Liver (tissue), 9 donors: ENCODE data around the gene PRDM8. TPM values are rescaled to one million over a fixed set of nuclear protein-coding genes. Genes with fewer than 3 reads are reported as not detected.
A peak's percentile ranks its signal among the peaks of the same experiment; 100 is the strongest.

Experiments used
- DNase-seq: peaks from one replicate; pipeline ENCODE4 v3.0.0-alpha.2; 2017; ENCODE audit warnings: low spot score
- H3K27ac ChIP-seq, 2 donors: one replicate each; pipeline ENCODE4 v1.7.0; 2013; ENCODE audit warnings: inconsistent platforms in 2 of 2, low read length in 2 of 2, control low read depth in 1 of 2, low read depth in 1 of 2, mild to moderate bottlenecking in 1 of 2
- H3K27me3 ChIP-seq, 4 donors: one replicate each; pipeline versions ENCODE4 v1.6.1 to v1.7.0; 2013; ENCODE audit warnings: low read length in 3 of 4, inconsistent platforms in 1 of 4, mild to moderate bottlenecking in 1 of 4, moderate library complexity in 1 of 4; ENCODE audit not compliant: control insufficient read depth in 4 of 4, insufficient read depth in 4 of 4
- H3K36me3 ChIP-seq, 4 donors: one replicate each; pipeline versions ENCODE4 v1.6.1 to v1.7.0; 2013; ENCODE audit warnings: low read length in 3 of 4, mild to moderate bottlenecking in 3 of 4, low read depth in 1 of 4, moderate library complexity in 1 of 4; ENCODE audit not compliant: control insufficient read depth in 4 of 4, insufficient read depth in 3 of 4
- H3K4me1 ChIP-seq, 4 donors: one replicate each; pipeline versions ENCODE4 v1.6.1 to v1.7.0; 2013; ENCODE audit warnings: low read length in 3 of 4, mild to moderate bottlenecking in 3 of 4, moderate library complexity in 1 of 4; ENCODE audit not compliant: control insufficient read depth in 4 of 4, insufficient read depth in 4 of 4
- H3K4me3 ChIP-seq, 3 donors: one replicate each; pipeline versions ENCODE4 v1.6.1 to v1.7.0; 2013; ENCODE audit warnings: low read length in 3 of 3, control low read depth in 1 of 3, low read depth in 1 of 3, mild to moderate bottlenecking in 1 of 3
- H3K9ac ChIP-seq, 2 donors: one replicate each; pipeline ENCODE4 v1.7.0; 2013; ENCODE audit warnings: low read length in 2 of 2, mild to moderate bottlenecking in 2 of 2, moderate library complexity in 2 of 2, control low read depth in 1 of 2, low read depth in 1 of 2
- H3K9me3 ChIP-seq, 4 donors: one replicate each; pipeline versions ENCODE4 v1.6.1 to v1.7.0; 2013; ENCODE audit warnings: low read length in 3 of 4; ENCODE audit not compliant: control insufficient read depth in 4 of 4
- GABPA ChIP-seq, 2 donors: IDR thresholded peaks in 1 of 2; conservative IDR thresholded peaks in 1 of 2; 2 replicates each; pipeline ENCODE4 v1.6.1; 2016; ENCODE audit warnings: antibody characterized with exemption in 2 of 2, mild to moderate bottlenecking in 1 of 2, moderate library complexity in 1 of 2
- HNF4A ChIP-seq, 2 donors: conservative IDR thresholded peaks; 2 replicates each; pipeline ENCODE4 v1.6.1; 2016; ENCODE audit warnings: antibody characterized with exemption in 2 of 2, mild to moderate bottlenecking in 2 of 2
- HNF4G ChIP-seq: IDR thresholded peaks from 2 replicates; pipeline ENCODE4 v1.6.1; 2016; ENCODE audit warnings: antibody characterized with exemption
- JUND ChIP-seq, 2 donors: IDR thresholded peaks; 2 replicates each; pipeline ENCODE4 v1.6.1; 2016; ENCODE audit warnings: antibody characterized with exemption in 2 of 2
- RAD21 ChIP-seq, 2 donors: IDR thresholded peaks; 2 replicates each; pipeline ENCODE4 v1.6.1; 2016; ENCODE audit warnings: antibody characterized with exemption in 2 of 2, mild to moderate bottlenecking in 2 of 2
- YY1 ChIP-seq: IDR thresholded peaks from 2 replicates; pipeline ENCODE4 v1.6.1; 2016; ENCODE audit warnings: antibody characterized with exemption, mild to moderate bottlenecking
- WGBS: extraction: QIAGEN DNeasy Blood & Tissue Kit; methylation state at CpG from one replicate; pipeline ENCODE4 v1.1.7; 2013; 5-methylcytosine and 5-hydroxymethylcytosine counted together
- polyA plus RNA-seq, 2 donors: library from polyadenylated mRNA; stranded (reverse) in 1 of 2; unstranded in 1 of 2; fragments of 200-250 nt in 1 of 2; fragments of >200 nt in 1 of 2; fragmentation: Nextera tagmentation in 1 of 2; extraction: Ambion mirVana in 1 of 2; gene quantifications; one replicate each; pipeline versions ENCODE4 v1.2.1 to v1.2.3, GENCODE V29; 2013 to 2015
- total RNA-seq, 2 donors: library from RNA; depleted of rRNA; stranded (reverse); fragments of >200 nt; gene quantifications; one replicate each; pipeline ENCODE4 v1.2.3, GENCODE V29; 2014
- TF ChIP-seq, protein P1 (sequence below): fragments of 150-350 bp; IDR thresholded peaks from 2 replicates; pipeline ENCODE4 v1.5.1; 2017; ENCODE audit warnings: improper control_type of control experiment, low read depth, low read length; ENCODE audit not compliant: missing input control
- TF ChIP-seq, protein P2 (sequence below): IDR thresholded peaks from 2 replicates; pipeline ENCODE4 v1.6.1; 2016; ENCODE audit warnings: antibody characterized with exemption
- donor health status: healthy.
- donor health status: healthy.
- donor health status: healthy.
- donor health status: healthy.
- donor health status: healthy.

PRDM8 gene
- total and polyA plus RNA-seq, 4 donors = 0.05 to 0.14 (median 0.08) TPM; not detected in 1

DNA sequence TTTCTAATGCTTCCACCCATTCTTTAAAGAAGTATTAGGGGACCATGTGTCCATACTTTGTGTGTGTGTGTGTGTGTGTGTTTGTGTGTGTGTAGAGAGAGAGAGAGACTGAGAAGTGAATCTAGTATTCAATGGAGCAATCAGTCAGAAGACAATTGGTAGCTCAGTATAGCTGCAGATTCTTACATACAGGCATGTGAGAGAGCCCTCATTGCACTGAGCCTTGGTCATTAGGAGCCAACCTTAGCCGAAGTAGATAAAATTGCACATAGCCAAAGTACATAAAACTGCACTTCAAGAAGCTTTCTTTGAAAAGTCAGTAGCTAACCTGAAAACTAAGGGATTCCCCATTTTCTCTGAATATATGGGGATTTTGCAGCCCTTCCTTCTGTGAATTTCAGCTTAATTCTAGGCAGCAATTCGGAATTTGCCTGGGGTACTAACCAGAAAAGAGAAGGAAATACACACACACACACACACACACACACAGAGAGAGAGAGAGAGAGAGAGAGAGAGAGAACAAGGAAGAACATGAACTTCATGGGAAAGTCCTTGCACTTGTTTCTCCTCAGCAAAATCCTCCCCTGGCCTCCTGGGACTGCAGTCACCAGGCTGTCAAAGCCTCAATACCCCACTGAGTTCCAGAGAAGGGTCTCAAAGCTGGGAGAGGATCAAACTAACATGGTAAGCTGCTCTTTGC lies 1.7 kb upstream of the PRDM8 start (continued):
- TF ChIP-seq, protein P1, sequence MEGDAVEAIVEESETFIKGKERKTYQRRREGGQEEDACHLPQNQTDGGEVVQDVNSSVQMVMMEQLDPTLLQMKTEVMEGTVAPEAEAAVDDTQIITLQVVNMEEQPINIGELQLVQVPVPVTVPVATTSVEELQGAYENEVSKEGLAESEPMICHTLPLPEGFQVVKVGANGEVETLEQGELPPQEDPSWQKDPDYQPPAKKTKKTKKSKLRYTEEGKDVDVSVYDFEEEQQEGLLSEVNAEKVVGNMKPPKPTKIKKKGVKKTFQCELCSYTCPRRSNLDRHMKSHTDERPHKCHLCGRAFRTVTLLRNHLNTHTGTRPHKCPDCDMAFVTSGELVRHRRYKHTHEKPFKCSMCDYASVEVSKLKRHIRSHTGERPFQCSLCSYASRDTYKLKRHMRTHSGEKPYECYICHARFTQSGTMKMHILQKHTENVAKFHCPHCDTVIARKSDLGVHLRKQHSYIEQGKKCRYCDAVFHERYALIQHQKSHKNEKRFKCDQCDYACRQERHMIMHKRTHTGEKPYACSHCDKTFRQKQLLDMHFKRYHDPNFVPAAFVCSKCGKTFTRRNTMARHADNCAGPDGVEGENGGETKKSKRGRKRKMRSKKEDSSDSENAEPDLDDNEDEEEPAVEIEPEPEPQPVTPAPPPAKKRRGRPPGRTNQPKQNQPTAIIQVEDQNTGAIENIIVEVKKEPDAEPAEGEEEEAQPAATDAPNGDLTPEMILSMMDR = no peak
- no peak for TF ChIP-seq GABPA (IDR thresholded peaks at IDR 0.05 in 1 of 2, conservative IDR thresholded peaks at IDR 0.05 in 1 of 2)

DNA sequence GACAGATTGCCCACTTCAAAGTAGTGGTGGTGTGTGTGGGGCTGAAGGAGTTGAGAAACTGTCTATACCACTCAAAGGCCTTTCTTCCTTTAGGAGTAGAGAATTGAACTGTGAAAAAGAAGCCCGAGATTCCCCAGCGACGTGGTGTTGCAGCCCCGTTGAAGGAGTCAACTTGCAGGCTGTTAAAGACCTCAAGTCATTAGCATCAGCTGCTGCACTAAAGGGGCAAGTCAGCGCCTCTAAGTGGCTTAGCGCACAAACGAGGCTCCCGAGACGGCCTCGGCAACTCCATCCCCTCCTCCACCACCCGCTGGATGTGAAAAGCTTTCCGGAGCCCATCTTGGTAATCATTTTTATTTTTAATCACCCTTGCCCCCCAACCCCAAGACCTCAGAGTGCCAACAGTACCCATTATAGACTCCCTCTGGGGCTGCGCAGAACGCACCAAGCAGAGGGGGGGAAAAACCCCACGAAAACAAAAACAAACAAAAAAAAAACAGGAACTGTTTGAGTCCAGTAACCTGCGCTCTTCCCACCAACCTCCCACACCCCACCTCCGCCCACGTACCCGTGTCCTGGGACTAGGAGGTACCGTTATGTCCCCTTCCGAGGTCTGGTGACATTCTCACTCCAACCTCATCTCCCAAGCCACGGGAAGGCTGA lies 913 bp upstream of the PRDM8 start:
- no peak overlapping the region for H3K9ac ChIP-seq
- H3K36me3 ChIP-seq = no peaks in the 10 kb centered on the region
- 15% methylated on average over 22 of the region's 22 CpGs for WGBS
- TF ChIP-seq JUND (IDR thresholded peaks at IDR 0.05) (no peak), RAD21 (IDR thresholded peaks at IDR 0.05) (no peak), YY1 (no peak), HNF4A (conservative IDR thresholded peaks at IDR 0.05) (no peak)
- TF ChIP-seq, protein P1 = no peak
- TF ChIP-seq, protein P2, sequence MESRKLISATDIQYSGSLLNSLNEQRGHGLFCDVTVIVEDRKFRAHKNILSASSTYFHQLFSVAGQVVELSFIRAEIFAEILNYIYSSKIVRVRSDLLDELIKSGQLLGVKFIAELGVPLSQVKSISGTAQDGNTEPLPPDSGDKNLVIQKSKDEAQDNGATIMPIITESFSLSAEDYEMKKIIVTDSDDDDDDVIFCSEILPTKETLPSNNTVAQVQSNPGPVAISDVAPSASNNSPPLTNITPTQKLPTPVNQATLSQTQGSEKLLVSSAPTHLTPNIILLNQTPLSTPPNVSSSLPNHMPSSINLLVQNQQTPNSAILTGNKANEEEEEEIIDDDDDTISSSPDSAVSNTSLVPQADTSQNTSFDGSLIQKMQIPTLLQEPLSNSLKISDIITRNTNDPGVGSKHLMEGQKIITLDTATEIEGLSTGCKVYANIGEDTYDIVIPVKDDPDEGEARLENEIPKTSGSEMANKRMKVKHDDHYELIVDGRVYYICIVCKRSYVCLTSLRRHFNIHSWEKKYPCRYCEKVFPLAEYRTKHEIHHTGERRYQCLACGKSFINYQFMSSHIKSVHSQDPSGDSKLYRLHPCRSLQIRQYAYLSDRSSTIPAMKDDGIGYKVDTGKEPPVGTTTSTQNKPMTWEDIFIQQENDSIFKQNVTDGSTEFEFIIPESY = no peak
- H3K27ac ChIP-seq = no peak overlapping the region
- peaks cover 0 to 41% (median 17%) of the 10 kb centered on the region in 4 donors for H3K27me3 ChIP-seq
- H3K4me3 ChIP-seq = no peak overlapping the region
- peaks cover 0 to 16% (median 1%) of the 10 kb centered on the region in 4 donors for H3K4me1 ChIP-seq
- no peak for DNase-seq
- peaks cover 0 to 5% (median 0%) of the 10 kb centered on the region in 4 donors for H3K9me3 ChIP-seq

DNA sequence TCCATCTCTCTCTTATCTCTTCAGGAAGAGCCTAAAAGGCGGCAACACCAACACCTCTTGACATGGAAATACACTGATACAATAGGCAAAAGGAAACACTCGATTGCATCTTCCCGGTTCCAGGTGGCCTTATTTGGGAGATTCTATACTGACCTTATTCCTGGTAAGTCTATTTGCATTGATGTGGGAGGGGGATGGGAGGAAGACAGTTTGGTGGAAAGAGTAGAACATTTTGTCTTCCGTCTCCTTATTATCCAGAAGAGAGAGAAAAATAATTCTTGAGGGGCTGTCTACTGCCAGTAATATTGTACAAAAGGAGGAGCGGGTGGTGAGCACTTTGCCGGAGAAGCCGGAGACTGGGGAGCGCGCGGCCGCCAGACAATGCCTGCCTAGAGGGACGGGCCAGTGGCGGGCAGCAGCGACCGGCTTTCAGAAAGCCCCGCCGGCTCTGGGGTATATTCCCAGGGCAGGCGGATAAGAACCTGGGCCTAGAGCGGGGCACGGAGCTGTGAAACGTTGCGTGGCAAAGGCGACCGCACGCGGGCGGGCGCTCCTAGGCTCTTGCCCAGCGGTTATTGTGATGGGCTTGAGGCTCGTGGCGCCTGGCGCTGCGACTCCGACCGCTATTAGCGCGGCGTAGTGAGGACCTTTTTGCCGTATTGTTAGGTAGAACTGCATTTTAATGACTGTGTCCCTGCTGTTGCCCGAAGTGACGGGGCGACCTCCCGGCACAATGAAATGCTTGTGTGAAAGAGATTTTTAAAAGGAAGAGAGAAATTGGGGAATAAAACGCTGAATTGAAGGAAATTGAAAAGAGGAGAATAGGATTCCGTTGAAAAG lies 518 bp downstream of the PRDM8 start:
- TF ChIP-seq HNF4G = no peak
- H3K4me3 ChIP-seq = peak overlapping the region in 1 of 3 donors; percentile 11
- 10% methylated on average over 45 of the region's 45 CpGs for WGBS
- DNase-seq = no peak
- H3K27me3 ChIP-seq = peaks cover 0 to 33% (median 14%) of the 10 kb centered on the region in 4 donors
- H3K9ac ChIP-seq = no peak overlapping the region
- no peaks in the 10 kb centered on the region for H3K9me3 ChIP-seq
- no peak overlapping the region for H3K27ac ChIP-seq
- peaks cover 6 to 29% (median 9%) of the 10 kb centered on the region in 4 donors for H3K4me1 ChIP-seq
- no peaks in the 10 kb centered on the region for H3K36me3 ChIP-seq
